Liver (tissue), 3 donors: ENCODE measurements around the gene RCN2.

Experiments
- CTCF ChIP-seq: fragments of 150-350 bp; IDR thresholded peaks from 2 replicates; pipeline ENCODE4 v1.5.1; 2017; ENCODE audit warnings: improper control_type of control experiment, low read depth, low read length; ENCODE audit not compliant: missing input control
- EGR1 ChIP-seq, 2 donors: IDR thresholded peaks; 2 replicates each; pipeline ENCODE4 v1.6.1; 2016 to 2018; ENCODE audit warnings: antibody characterized with exemption in 2 of 2, low read depth in 2 of 2
- FOXA1 ChIP-seq: IDR thresholded peaks from 2 replicates; pipeline ENCODE4 v1.6.1; 2016; ENCODE audit warnings: antibody characterized with exemption
- GABPA ChIP-seq, 2 donors: IDR thresholded peaks in 1 of 2; conservative IDR thresholded peaks in 1 of 2; 2 replicates each; pipeline ENCODE4 v1.6.1; 2016; ENCODE audit warnings: antibody characterized with exemption in 2 of 2, mild to moderate bottlenecking in 1 of 2, moderate library complexity in 1 of 2
- RAD21 ChIP-seq, 2 donors: IDR thresholded peaks; 2 replicates each; pipeline ENCODE4 v1.6.1; 2016; ENCODE audit warnings: antibody characterized with exemption in 2 of 2, mild to moderate bottlenecking in 2 of 2
- RXRA ChIP-seq, 2 donors: IDR thresholded peaks; 2 replicates each; pipeline ENCODE4 v1.6.1; 2017 to 2018; ENCODE audit warnings: antibody characterized with exemption in 2 of 2, mild to moderate bottlenecking in 1 of 2
- TAF1 ChIP-seq: conservative IDR thresholded peaks from 2 replicates; pipeline ENCODE4 v1.6.1; 2016; ENCODE audit warnings: antibody characterized with exemption, mild to moderate bottlenecking
- YY1 ChIP-seq: IDR thresholded peaks from 2 replicates; pipeline ENCODE4 v1.6.1; 2016; ENCODE audit warnings: antibody characterized with exemption, mild to moderate bottlenecking
- ZBTB33 ChIP-seq: IDR thresholded peaks from 2 replicates; pipeline ENCODE4 v1.6.1; 2016; ENCODE audit warnings: antibody characterized with exemption
- donor health status: healthy.
- donor health status: healthy.

DNA sequence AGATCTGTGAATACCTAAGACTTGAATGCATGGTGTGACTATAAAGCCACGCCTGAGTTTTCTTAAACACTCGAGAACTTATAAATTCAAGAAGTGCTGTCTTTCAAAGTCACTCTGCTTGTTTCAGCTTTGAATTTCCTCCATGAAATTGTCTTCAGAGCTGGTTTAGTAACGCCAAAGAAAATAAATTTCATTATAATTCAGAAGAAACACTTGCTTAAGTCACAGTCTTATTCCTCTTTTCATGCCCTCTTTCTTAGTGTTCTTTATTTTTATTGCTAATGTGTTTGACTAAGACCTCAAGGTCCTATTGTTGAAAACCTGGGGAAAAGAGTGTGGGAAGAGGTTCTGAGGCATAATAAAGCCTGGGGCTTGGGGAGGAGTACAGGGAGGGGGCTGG, 3.3 kb upstream of the RCN2 start:
- TF ChIP-seq RXRA (IDR thresholded peaks at IDR 0.05) (no peak), GABPA (IDR thresholded peaks at IDR 0.05 in 1 of 2, conservative IDR thresholded peaks at IDR 0.05 in 1 of 2) (no peak), CTCF (no peak), RAD21 (IDR thresholded peaks at IDR 0.05) (no peak), YY1 (no peak), FOXA1 (no peak), TAF1 (no peak), EGR1 (IDR thresholded peaks at IDR 0.05; ENCODE audit: low read depth in 2 of 2) (no peak), ZBTB33 (no peak)
